GM12864 (cell line): ENCODE data around the gene CHD6.

ENCODE experiments used
- DNase-seq: peaks from one replicate; pipeline ENCODE4 v3.0.0-alpha.2; 2011; ENCODE audit warnings: low read depth
- H3K4me3 ChIP-seq: 2 replicates; pipeline ENCODE4 v1.5.1; 2011; ENCODE audit warnings: mild to moderate bottlenecking, low read depth, low read length, control low read depth
- CTCF ChIP-seq: IDR thresholded peaks from 2 replicates; pipeline ENCODE4 v1.5.1; 2011; ENCODE audit warnings: low read depth, mild to moderate bottlenecking, moderate library complexity, low read length, control low read depth, inconsistent platforms; ENCODE audit errors: missing control alignments

The CHD6 gene

GRCh38 chr20:41587956-41588355 is 30.2 kb downstream of the CHD6 start:
- no peak for DNase-seq
- H3K4me3 ChIP-seq = no peak overlapping the region
- TF ChIP-seq CTCF = no peak

- TF ChIP-seq CTCF = no peak
- H3K4me3 ChIP-seq = no peak overlapping the region
- DNase-seq = no peak
Measured at GRCh38 chr20:41587523-41587922, 30.7 kb downstream of the CHD6 start.

- no peak overlapping the region for H3K4me3 ChIP-seq
- TF ChIP-seq CTCF = no peak
- DNase-seq = no peak
Measured at GRCh38 chr20:41586772-41587171, 31.4 kb downstream of the CHD6 start.

- no peak overlapping the region for H3K4me3 ChIP-seq
- TF ChIP-seq CTCF = no peak
- DNase-seq = no peak
Measured at GRCh38 chr20:41580350-41580749, 37.8 kb downstream of the CHD6 start.

GRCh38 chr20:41577129-41578009 is 40.8 kb downstream of the CHD6 start:
- no peak for DNase-seq
- no peak for TF ChIP-seq CTCF
- H3K4me3 ChIP-seq = no peak overlapping the region

GRCh38 chr20:41575412-41575811 is 42.8 kb downstream of the CHD6 start:
- DNase-seq = no peak
- no peak for TF ChIP-seq CTCF
- no peak overlapping the region for H3K4me3 ChIP-seq

GRCh38 chr20:41574802-41575389 is 43.3 kb downstream of the CHD6 start:
- TF ChIP-seq CTCF = no peak
- no peak for DNase-seq
- H3K4me3 ChIP-seq = no peak overlapping the region
